Omental fat pad (tissue), 4 donors: ENCODE results near the gene MVB12B. TPM values are rescaled to one million over a fixed set of nuclear protein-coding genes. Genes with fewer than 3 reads are reported as not detected.

Experiments used
- ATAC-seq: fragments of 150-250 bp; one replicate; pipeline ENCODE4 v1.9.1; 2016; ENCODE audit warnings: mild to moderate bottlenecking, moderate library complexity; ENCODE audit not compliant: low FRiP score
- DNase-seq: peaks from one replicate; pipeline ENCODE4 v3.0.0-alpha.2; 2019; ENCODE audit warnings: low spot score
- total RNA-seq, 4 donors: library from RNA; depleted of rRNA; stranded (reverse); fragments of >200 nt; gene quantifications; one replicate each; pipeline ENCODE4 v1.1.0, GENCODE V29; 2016
- TF ChIP-seq, protein P1 (sequence below), 3 donors: fragments of 450-650 bp; IDR thresholded peaks; one replicate each; pipeline ENCODE4 v1.5.1; 2016 to 2017; ENCODE audit warnings: antibody characterized with exemption in 3 of 3, mild to moderate bottlenecking in 3 of 3, moderate library complexity in 2 of 3

MVB12B gene
- total RNA-seq, 4 donors from 2014 or later: 5.5 to 21.4 (median 11.6) TPM

DNA sequence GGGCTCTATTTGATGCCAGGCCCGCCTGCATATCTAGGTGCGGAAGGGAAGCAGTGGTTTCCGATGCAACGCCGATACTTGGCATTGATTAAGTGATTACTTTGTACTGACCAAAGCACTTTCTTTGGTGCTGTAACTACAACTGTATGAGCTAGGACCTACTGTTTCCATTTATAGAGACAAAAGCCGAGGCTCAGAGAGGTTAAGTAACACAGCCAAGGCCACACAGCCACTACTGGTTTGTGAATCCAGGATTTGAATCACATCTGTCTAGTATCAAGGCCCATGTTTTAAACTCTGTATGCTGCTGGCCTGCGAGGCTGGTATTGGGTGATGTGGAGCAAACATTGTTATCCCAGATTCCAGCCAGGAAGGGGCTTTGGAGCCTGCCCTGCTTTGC lies 41.4 kb downstream of the MVB12B start:
- TF ChIP-seq, protein P1, sequence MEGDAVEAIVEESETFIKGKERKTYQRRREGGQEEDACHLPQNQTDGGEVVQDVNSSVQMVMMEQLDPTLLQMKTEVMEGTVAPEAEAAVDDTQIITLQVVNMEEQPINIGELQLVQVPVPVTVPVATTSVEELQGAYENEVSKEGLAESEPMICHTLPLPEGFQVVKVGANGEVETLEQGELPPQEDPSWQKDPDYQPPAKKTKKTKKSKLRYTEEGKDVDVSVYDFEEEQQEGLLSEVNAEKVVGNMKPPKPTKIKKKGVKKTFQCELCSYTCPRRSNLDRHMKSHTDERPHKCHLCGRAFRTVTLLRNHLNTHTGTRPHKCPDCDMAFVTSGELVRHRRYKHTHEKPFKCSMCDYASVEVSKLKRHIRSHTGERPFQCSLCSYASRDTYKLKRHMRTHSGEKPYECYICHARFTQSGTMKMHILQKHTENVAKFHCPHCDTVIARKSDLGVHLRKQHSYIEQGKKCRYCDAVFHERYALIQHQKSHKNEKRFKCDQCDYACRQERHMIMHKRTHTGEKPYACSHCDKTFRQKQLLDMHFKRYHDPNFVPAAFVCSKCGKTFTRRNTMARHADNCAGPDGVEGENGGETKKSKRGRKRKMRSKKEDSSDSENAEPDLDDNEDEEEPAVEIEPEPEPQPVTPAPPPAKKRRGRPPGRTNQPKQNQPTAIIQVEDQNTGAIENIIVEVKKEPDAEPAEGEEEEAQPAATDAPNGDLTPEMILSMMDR (IDR thresholded peaks at IDR 0.05): no peak
- no peak for DNase-seq
- ATAC-seq: no peak

DNA sequence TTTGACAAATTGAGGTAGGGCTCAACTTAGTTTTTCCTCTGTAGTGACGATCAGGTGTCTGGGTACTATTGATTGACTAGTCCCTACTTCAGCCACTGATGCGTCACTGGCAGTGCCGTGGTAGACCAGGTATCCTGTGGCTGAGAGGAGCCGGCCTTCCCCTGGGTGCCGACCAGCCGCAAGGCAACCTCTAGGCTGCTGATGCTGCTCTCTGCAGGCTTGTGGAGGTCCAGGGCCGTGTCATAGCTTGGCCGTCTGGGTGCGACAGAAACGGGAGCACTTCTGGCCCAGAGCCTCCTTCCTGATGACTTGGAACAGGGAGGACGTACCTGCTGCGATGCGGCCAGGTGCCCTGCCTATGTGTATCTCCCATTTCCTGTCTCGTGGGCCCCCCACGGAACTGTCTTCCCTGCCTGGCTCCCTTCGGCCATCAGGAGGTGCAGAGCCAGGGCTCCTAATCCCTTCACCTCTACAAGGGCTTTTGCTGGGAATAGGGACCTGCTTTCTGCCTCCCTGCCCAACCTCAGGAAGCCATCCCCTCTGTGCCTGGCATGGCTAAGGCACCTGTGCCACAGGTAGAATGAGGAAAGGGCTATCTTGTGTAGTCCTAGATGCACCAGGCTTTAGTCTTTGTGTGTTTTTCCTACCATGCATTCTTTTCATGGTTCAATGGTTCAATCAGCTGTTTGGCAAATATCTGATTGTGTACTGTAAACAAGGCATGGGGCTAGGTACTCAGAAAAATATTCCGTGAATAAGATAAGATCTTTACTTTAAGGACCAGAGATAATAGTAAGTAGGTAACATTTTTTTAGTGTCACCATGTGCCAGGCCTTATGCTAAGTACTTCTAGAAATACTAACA lies 44.6 kb downstream of the MVB12B start:
- no peak for DNase-seq
- ATAC-seq: no peak
- TF ChIP-seq, protein P1 (IDR thresholded peaks at IDR 0.05): no peak

DNA sequence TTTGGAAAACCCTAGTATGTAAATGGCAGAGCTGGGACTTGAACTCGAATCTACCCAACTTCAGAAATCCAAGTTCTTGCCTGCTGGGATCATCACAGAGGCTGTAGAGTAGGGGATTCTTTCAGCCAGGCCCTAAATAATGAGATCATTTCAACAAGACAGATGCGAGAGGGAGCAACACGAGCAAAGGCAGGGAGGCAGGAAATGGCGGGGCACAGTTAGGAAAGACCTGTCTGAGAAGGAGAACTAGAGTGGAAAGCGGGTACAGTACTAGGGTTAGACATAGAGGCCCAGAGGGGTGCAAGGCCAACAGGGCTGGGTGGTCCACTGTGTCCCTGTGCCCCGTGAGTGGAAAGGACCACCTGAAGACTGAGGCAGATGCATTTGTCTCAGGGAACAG lies 46.1 kb downstream of the MVB12B start:
- DNase-seq (no peak), ATAC-seq (no peak)
- TF ChIP-seq, protein P1 (IDR thresholded peaks at IDR 0.05): no peak

DNA sequence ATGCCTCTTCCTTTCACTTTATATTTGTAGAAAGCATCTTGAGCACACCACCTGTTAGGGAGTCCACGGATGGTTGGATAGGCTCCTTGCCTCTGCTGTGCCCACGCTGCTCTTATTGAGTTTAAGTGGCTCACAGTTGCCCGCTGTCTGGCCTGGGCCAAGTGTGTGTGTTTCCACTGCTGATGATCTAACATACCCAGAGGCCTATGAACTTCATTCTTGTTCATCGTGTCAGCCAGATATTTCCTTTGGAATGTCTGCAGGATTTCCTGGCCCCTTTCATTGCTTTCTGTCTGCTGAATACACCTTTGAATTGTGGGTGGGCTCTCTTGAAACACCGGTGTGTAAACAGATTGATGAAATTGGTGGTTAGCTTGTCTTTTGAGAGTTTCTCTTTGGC lies 46.6 kb downstream of the MVB12B start:
- no peak for ATAC-seq
- DNase-seq: no peak

DNA sequence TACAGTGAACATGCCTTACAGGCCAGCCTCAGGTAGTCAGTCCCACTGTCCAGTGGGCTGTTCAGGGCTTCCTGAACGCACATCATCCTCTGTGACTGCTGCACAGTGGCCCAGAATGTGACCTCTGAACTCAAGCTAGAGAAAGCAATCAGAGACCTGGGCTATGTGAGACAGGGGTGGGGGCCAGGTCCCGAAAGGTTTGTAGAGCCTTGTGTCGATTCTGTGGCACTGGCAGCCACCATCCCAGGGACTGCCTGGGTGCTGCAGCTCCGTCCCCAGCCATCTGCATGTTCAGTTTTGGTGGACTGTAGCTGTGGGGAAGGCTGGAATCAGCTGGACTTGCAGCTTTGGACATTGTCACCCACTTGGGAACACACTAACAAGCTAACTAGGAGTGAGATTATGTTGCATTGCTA lies 47.7 kb downstream of the MVB12B start:
- TF ChIP-seq, protein P1 (IDR thresholded peaks at IDR 0.05): no peak
- ATAC-seq: no peak
- DNase-seq: no peak

More for the DNA sequence above, 46.6 kb downstream of the MVB12B start:
- TF ChIP-seq, protein P1 (IDR thresholded peaks at IDR 0.05): no peak

DNA sequence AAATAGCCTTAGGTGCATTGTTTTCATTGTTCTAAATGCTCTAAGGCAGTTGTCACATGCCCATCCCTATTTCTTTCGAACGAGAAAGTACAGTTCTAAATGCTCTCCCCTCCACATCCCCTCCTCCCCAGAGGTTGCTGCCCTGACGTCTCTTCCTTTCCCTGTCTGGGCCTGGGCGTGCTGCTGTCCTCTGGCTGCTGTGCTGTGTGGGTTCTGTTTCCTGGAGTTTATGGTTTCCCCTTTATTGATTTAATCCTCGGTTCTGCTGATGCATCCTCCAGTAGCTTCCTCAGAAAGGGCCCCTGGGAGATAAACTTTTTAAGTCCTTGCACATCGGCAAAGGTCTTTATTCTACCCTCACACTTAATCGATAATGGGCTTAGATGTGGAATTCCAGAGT lies 48.8 kb downstream of the MVB12B start:
- no peak for ATAC-seq
- no peak for DNase-seq
- TF ChIP-seq, protein P1 (IDR thresholded peaks at IDR 0.05): no peak
